Activated CD8-positive, alpha-beta memory T cell treated with anti-CD3 and anti-CD28 coated beads, Interleukin-2, amount 10 ng/mL, durations not matched to agents 7 days and 5 days (primary cell): Measurements from ENCODE around the gene TIMM10. TPM values are rescaled to one million over a fixed set of nuclear protein-coding genes. Genes with fewer than 3 reads are reported as not detected.

Source experiments
- ATAC-seq: fragments of 150-1000 bp; cut with Tn5 transposase; one replicate; pipeline ENCODE4 v1.10.0; 2021; ENCODE audit warnings: moderate library complexity
- CTCF ChIA-PET: fragments of 350-600 bp; sonication (Branson Sonifier 250); formaldehyde crosslinking; loops from one replicate; lab custom pipeline; 2021; ENCODE audit warnings: antibody characterized with exemption; lab: Charles Lee
- DNase-seq: peaks from one replicate; pipeline ENCODE4 v3.0.0-alpha.2; 2020
- H3K27ac Mint-ChIP-seq: one replicate; pipeline ENCODE4 v1.8.0; 2021; ENCODE audit warnings: mild to moderate bottlenecking, mixed read lengths
- H3K27me3 Mint-ChIP-seq: one replicate; pipeline ENCODE4 v1.8.0; 2021; ENCODE audit warnings: mixed read lengths
- H3K36me3 Mint-ChIP-seq: one replicate; pipeline ENCODE4 v1.8.0; 2021; ENCODE audit warnings: mild to moderate bottlenecking, mixed read lengths
- H3K4me1 Mint-ChIP-seq: one replicate; pipeline ENCODE4 v1.8.0; 2021; ENCODE audit warnings: mixed read lengths
- H3K4me3 Mint-ChIP-seq: one replicate; pipeline ENCODE4 v1.8.0; 2021; ENCODE audit warnings: mild to moderate bottlenecking, moderate library complexity, mixed read lengths
- H3K9me3 Mint-ChIP-seq: one replicate; pipeline ENCODE4 v1.8.0; 2022; ENCODE audit warnings: low read depth, mixed read lengths
- total RNA-seq, 2 experiments: library from RNA; stranded (reverse); gene quantifications; one replicate each; pipeline ENCODE4 v1.2.3, GENCODE V29; 2021

Gene TIMM10
- total RNA-seq, 2 experiments from 2014 or later = 74.5 to 92.9 TPM

GRCh38 chr11:57484141-57484710, 46.3 kb downstream of the TIMM10 start:
- H3K27ac Mint-ChIP-seq = no peak overlapping the region
- CTCF ChIA-PET = interaction anchor here (0.8 to 9.5 kb wide), 11 partner anchors 9 to 139 kb away, joined by 3 to 102 read pairs (median 6); partner anchors contain the start of genes RTN4RL2 and TIMM10
- H3K9me3 Mint-ChIP-seq = no peaks in the 10 kb centered on the region
- H3K4me3 Mint-ChIP-seq = no peak overlapping the region
- peaks cover 5% of the 10 kb centered on the region for H3K4me1 Mint-ChIP-seq
- no peak for DNase-seq
- peaks cover 10% of the 10 kb centered on the region for H3K36me3 Mint-ChIP-seq
- no peak for ATAC-seq
- H3K27me3 Mint-ChIP-seq = peaks cover 26% of the 10 kb centered on the region

DNA sequence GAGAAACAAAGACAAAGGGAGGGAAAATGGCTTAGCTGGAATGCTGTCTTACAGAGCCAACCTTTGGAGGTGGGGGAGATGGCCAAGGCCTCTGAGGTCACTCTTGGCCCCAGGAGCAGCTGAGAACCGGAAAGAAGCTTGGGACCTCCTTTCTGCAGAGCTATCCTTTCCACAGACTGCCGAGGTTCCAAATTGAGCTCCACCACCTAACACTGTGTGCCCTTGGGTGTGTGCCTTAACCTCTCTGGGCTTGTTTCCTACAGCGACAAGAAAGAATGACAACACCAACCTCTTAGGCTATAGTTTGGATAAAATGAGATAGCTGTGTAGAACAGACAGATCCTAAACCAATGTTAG, 47.0 kb downstream of the TIMM10 start:
- Mint-ChIP-seq H3K4me1 (peaks cover 5% of the 10 kb centered on the region), H3K4me3 (no peak overlapping the region), H3K27ac (no peak overlapping the region), H3K36me3 (peaks cover 9% of the 10 kb centered on the region), H3K27me3 (peaks cover 26% of the 10 kb centered on the region), H3K9me3 (no peaks in the 10 kb centered on the region)
- CTCF ChIA-PET = interaction anchor here (0.8 to 9.5 kb wide), 12 partner anchors 9 to 138 kb away, joined by 3 to 102 read pairs (median 6); partner anchors contain the start of genes RTN4RL2 and TIMM10
- ATAC-seq (no peak), DNase-seq (no peak)

- peak; percentile 47 for ATAC-seq
- no peak overlapping the region for H3K4me3 Mint-ChIP-seq
- H3K9me3 Mint-ChIP-seq = no peaks in the 10 kb centered on the region
- CTCF ChIA-PET = interaction anchor here (0.8 to 9.5 kb wide), 13 partner anchors 8 to 137 kb away, joined by 3 to 102 read pairs (median 5); partner anchors contain the start of genes RTN4RL2 and TIMM10
- H3K27ac Mint-ChIP-seq = no peak overlapping the region
- H3K27me3 Mint-ChIP-seq = peaks cover 30% of the 10 kb centered on the region
- peaks cover 5% of the 10 kb centered on the region for H3K4me1 Mint-ChIP-seq
- peak; percentile 53 for DNase-seq
- H3K36me3 Mint-ChIP-seq = peaks cover 9% of the 10 kb centered on the region
Observed at GRCh38 chr11:57482782-57483561, 47.6 kb downstream of the TIMM10 start.

DNA sequence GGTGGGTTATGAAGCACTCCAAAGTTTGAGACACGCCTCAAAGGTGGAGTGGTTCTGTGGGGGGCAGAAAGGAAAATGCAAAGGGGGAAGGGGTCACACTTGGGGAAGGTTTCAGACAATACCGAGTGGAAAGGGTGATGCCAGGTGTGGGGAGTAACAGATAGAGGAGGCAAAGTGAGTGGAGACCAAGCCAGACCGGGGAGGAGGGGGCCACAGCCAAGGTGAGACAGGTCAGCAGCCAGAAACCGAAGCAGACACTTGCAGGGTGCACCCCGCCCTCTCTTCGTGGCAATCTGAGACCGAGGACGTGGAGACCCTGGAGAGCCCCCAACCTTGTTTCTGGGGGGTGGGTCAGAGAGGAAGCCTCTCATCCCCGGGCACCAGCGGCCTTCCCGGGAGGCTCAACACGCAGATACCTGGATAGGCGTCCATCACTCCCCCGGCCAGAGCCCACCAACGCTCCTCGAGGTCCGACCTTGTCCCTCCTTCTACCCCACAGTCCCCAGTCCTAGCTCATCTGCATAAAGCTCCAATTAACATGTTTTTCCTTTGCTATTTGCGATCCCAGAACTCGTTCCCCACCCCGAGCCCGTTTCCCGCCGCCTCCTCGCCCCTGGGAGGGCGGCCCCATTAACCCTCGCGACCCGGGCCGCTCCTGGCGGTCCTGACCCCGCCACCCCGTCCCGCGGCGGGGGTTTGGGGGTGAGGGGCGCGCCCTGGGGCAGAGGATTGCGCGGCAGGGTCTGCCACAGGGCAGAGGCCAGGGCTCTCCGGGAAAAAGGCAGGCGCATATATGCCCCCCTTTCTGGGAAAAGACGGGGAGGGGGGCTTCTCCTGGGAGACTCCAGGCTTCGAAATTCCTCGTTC, 48.4 kb downstream of the TIMM10 start:
- CTCF ChIA-PET = interaction anchor here (0.6 to 9.5 kb wide), 8 partner anchors 11 to 215 kb away, joined by 3 to 102 read pairs (median 6); partner anchors contain the start of genes RTN4RL2 and TIMM10
- ATAC-seq (no peak), DNase-seq (no peak)
- peaks cover 5% of the 10 kb centered on the region for H3K4me1 Mint-ChIP-seq
- H3K27ac Mint-ChIP-seq = no peak overlapping the region
- peaks cover 37% of the 10 kb centered on the region for H3K27me3 Mint-ChIP-seq
- no peak overlapping the region for H3K4me3 Mint-ChIP-seq
- peaks cover 7% of the 10 kb centered on the region for H3K36me3 Mint-ChIP-seq
- no peaks in the 10 kb centered on the region for H3K9me3 Mint-ChIP-seq

- Mint-ChIP-seq H3K36me3 (peaks cover 7% of the 10 kb centered on the region), H3K27ac (no peak overlapping the region), H3K9me3 (no peaks in the 10 kb centered on the region), H3K4me3 (no peak overlapping the region), H3K27me3 (peaks cover 42% of the 10 kb centered on the region), H3K4me1 (peaks cover 8% of the 10 kb centered on the region)
- CTCF ChIA-PET = interaction anchor here (0.9 to 9.5 kb wide), 5 partner anchors 12 to 136 kb away, joined by 3 to 102 read pairs (median 63); partner anchors contain the start of genes RTN4RL2 and TIMM10
- DNase-seq (no peak), ATAC-seq (no peak)
Observed at GRCh38 chr11:57481315-57481714, 49.2 kb downstream of the TIMM10 start.

DNA sequence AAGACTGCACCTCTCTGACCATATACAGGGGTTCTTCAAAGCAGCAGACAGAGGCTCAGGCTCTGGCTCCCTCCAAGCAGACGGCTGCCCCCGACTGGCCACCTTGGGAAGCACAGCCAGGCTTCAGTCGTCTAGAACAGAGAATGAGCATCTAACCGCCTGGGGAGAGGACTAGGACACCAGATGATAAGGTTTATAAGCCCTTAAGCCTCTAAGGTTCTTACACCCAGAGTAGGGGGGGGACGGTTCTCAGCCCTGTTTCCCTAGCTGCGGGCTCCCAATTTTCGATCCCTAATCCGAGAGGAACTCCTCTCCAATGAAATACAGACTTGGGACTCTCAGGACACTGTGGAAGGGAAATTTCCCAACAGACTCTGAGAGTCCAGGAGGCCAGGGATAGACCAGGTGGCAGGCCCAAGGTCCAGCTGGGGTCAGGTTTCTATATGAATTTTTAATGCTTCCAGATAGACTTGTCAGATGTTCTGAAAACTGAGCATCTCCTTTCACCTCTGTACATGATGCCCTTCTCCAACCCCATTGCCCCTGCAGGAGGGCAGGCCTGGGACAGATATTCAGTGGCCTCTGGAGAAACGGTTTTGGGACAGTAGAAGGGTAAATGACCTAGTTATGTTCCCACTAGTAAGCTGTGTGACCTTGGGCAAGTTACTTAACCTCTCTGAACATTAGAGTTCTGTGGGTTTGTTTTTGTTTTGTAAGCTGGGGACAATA, 50.0 kb downstream of the TIMM10 start:
- CTCF ChIA-PET = interaction anchor here (0.7 to 9.5 kb wide), 8 partner anchors 12 to 135 kb away, joined by 3 to 102 read pairs (median 8); partner anchors contain the start of genes RTN4RL2 and TIMM10
- Mint-ChIP-seq H3K27me3 (peaks cover 49% of the 10 kb centered on the region), H3K4me3 (no peak overlapping the region), H3K9me3 (no peaks in the 10 kb centered on the region), H3K27ac (no peak overlapping the region), H3K36me3 (peaks cover 5% of the 10 kb centered on the region), H3K4me1 (peaks cover 15% of the 10 kb centered on the region)
- ATAC-seq (peak; percentile 70), DNase-seq (peak; percentile 86)

- ATAC-seq = no peak
- no peak for DNase-seq
- CTCF ChIA-PET = interaction anchor here (1.4 to 9.5 kb wide), 6 partner anchors 13 to 134 kb away, joined by 3 to 102 read pairs (median 37); partner anchors contain the start of genes RTN4RL2 and TIMM10
- no peaks in the 10 kb centered on the region for H3K9me3 Mint-ChIP-seq
- H3K36me3 Mint-ChIP-seq = peaks cover 3% of the 10 kb centered on the region
- peaks cover 55% of the 10 kb centered on the region for H3K27me3 Mint-ChIP-seq
- H3K27ac Mint-ChIP-seq = no peak overlapping the region
- H3K4me3 Mint-ChIP-seq = no peak overlapping the region
- H3K4me1 Mint-ChIP-seq = peaks cover 19% of the 10 kb centered on the region
Observed at GRCh38 chr11:57479911-57480310, 50.6 kb downstream of the TIMM10 start.

DNA sequence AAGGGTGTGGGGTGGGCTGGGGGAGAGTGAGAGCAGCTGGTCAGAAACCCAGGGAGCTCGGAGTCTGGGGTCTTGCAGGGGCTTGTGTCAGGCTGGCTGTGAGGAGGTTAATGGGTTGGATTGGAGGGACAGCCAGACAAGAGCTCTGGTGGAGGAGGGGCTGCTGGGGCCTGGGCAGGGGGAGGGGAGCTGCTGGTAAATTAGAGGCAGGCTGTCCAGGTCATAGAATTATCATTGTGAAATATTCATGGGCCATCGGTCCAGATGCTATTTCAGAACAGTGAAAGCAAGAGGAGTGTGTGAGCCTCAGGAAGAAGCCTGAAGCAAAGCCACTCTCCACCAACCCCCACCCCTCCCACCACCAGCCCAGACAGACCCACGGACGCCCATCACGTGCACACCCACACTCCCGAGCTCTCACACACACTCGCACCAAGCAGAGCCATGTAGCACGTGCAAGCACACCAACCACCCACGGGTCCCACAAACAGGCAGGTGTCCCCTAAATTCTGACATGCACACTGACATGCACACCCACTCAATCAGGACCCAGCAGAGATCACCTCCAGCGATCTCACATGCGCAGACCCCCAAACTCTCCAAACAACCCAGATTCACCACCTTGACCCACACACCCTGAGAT, 51.4 kb downstream of the TIMM10 start:
- no peak overlapping the region for H3K4me3 Mint-ChIP-seq

More for the DNA sequence above, 51.4 kb downstream of the TIMM10 start:
- H3K9me3 Mint-ChIP-seq = no peaks in the 10 kb centered on the region
- DNase-seq (no peak), ATAC-seq (no peak)
- CTCF ChIA-PET = interaction anchor here (0.7 to 9.5 kb wide), 8 partner anchors 14 to 136 kb away, joined by 3 to 79 read pairs (median 4); partner anchors contain the start of genes RTN4RL2 and TIMM10
- H3K27me3 Mint-ChIP-seq = peaks cover 56% of the 10 kb centered on the region
- H3K4me1 Mint-ChIP-seq = peaks cover 26% of the 10 kb centered on the region
- H3K36me3 Mint-ChIP-seq = no peaks in the 10 kb centered on the region
- no peak overlapping the region for H3K27ac Mint-ChIP-seq

Other genes starting within 250 kb of the TIMM10 start
- 1 to 10 TPM; 4.4 to 5.8 TPM for gene TNKS1BP1, start 205.8 kb downstream of the TIMM10 start, total RNA-seq
- 100 to 1,000 TPM; 158 to 196 TPM for gene SSRP1, start 194.9 kb downstream of the TIMM10 start, total RNA-seq
- gene P2RX3, start 192.4 kb downstream of the TIMM10 start, total RNA-seq = not detected
- not detected for gene PRG3, start 149.6 kb downstream of the TIMM10 start, total RNA-seq
- gene PRG2, start 140.1 kb downstream of the TIMM10 start, total RNA-seq = under 1 TPM; 0.59 to 0.79 TPM
- gene SLC43A3, start 103.6 kb downstream of the TIMM10 start, total RNA-seq = 100 to 1,000 TPM; 106 to 117 TPM
- not detected for gene RTN4RL2, start 70.2 kb downstream of the TIMM10 start, total RNA-seq
- gene SLC43A1, start 15.1 kb downstream of the TIMM10 start, total RNA-seq = 10 to 100 TPM; 24.6 to 25.8 TPM
- not detected for gene SMTNL1, start 6.8 kb upstream of the TIMM10 start, total RNA-seq
- 100 to 1,000 TPM; 245 to 317 TPM for gene UBE2L6, start 36.9 kb upstream of the TIMM10 start, total RNA-seq
- gene SERPING1, start 66.9 kb upstream of the TIMM10 start, total RNA-seq = not detected
- gene YPEL4, start 119.2 kb upstream of the TIMM10 start, total RNA-seq = 1 to 10 TPM in 1 of 2 experiments, under 1 TPM in 1; 0.42 to 1.0 TPM
- gene CLP1, start 127.0 kb upstream of the TIMM10 start, total RNA-seq = 10 to 100 TPM; 15.7 to 22.6 TPM
- 10 to 100 TPM; 74.5 to 75.9 TPM for gene ZDHHC5, start 137.4 kb upstream of the TIMM10 start, total RNA-seq
- gene MED19, start 181.5 kb upstream of the TIMM10 start, total RNA-seq = 10 to 100 TPM; 11.7 to 14.9 TPM
- gene TMX2, start 181.8 kb upstream of the TIMM10 start, total RNA-seq = 10 to 100 TPM; 58.2 to 77.4 TPM
- gene SELENOH, start 210.7 kb upstream of the TIMM10 start, total RNA-seq = 100 to 1,000 TPM; 114 to 145 TPM
- not detected for gene BTBD18, start 221.1 kb upstream of the TIMM10 start, total RNA-seq
- 1 to 10 TPM; 5.0 to 7.7 TPM for gene CTNND1, start 231.0 kb upstream of the TIMM10 start, total RNA-seq